ENCODE data around the gene PRKCQ. TPM values are rescaled to one million over a fixed set of nuclear protein-coding genes. Genes with fewer than 3 reads are reported as not detected.

Gene PRKCQ
- total and polyA plus RNA-seq, 4 donors = 0.13 to 3.3 (median 0.45) TPM

DNA sequence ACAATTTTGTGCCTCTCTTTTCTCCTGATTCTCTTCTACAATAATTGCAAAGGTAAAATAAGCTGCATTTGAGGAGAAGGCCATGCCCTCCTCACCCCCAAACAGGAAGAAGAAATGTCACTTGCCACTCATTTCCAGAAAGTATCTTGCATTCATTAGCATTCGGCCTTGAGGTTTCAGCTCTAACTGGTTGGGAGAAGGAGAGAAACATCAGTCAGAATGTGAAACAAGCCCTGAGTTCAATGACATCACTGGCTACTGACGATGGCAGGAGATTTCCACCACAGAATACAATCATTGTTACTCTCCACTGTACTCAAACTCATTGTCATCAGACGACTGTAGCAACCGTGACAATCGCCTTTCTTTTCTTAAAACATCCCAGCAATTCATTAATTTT is 72.8 kb downstream of the PRKCQ start:
- no peaks in the 10 kb centered on the region for H3K36me3 ChIP-seq (ENCODE audit: control insufficient read depth in 4 of 4, insufficient read depth in 3 of 4, low read depth in 1 of 4, low read length in 3 of 4)
- 83% methylated on average over 5 of the region's 5 CpGs for WGBS
- no peaks in the 10 kb centered on the region for H3K4me1 ChIP-seq (ENCODE audit: control insufficient read depth in 4 of 4, insufficient read depth in 4 of 4, low read length in 3 of 4)
- peaks cover 0 to 3% (median 0%) of the 10 kb centered on the region in 4 donors for H3K9me3 ChIP-seq (ENCODE audit: control insufficient read depth in 4 of 4, low read length in 3 of 4)
- no peak overlapping the region for H3K27ac ChIP-seq (ENCODE audit: low read depth in 1 of 2, low read length in 2 of 2)
- no peak for TF ChIP-seq FOXA2 (IDR thresholded peaks at IDR 0.05)
- TF ChIP-seq JUND (IDR thresholded peaks at IDR 0.05) = no peak
- TF ChIP-seq GABPA (IDR thresholded peaks at IDR 0.05 in 1 of 2, conservative IDR thresholded peaks at IDR 0.05 in 1 of 2) = no peak
- TF ChIP-seq, protein P1, sequence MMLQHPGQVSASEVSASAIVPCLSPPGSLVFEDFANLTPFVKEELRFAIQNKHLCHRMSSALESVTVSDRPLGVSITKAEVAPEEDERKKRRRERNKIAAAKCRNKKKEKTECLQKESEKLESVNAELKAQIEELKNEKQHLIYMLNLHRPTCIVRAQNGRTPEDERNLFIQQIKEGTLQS (IDR thresholded peaks at IDR 0.05) = no peak
- no peak for TF ChIP-seq YY1 (IDR thresholded peaks at IDR 0.05)
- TF ChIP-seq, protein P2, sequence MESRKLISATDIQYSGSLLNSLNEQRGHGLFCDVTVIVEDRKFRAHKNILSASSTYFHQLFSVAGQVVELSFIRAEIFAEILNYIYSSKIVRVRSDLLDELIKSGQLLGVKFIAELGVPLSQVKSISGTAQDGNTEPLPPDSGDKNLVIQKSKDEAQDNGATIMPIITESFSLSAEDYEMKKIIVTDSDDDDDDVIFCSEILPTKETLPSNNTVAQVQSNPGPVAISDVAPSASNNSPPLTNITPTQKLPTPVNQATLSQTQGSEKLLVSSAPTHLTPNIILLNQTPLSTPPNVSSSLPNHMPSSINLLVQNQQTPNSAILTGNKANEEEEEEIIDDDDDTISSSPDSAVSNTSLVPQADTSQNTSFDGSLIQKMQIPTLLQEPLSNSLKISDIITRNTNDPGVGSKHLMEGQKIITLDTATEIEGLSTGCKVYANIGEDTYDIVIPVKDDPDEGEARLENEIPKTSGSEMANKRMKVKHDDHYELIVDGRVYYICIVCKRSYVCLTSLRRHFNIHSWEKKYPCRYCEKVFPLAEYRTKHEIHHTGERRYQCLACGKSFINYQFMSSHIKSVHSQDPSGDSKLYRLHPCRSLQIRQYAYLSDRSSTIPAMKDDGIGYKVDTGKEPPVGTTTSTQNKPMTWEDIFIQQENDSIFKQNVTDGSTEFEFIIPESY (IDR thresholded peaks at IDR 0.05) = no peak
- no peak for TF ChIP-seq HNF4A (conservative IDR thresholded peaks at IDR 0.05)
- no peak for TF ChIP-seq TAF1 (conservative IDR thresholded peaks at IDR 0.05)
- no peak for TF ChIP-seq SP1 (IDR thresholded peaks at IDR 0.05)
- TF ChIP-seq RAD21 (IDR thresholded peaks at IDR 0.05) = no peak
- TF ChIP-seq HNF4G (IDR thresholded peaks at IDR 0.05) = no peak
- no peak for TF ChIP-seq RXRA (IDR thresholded peaks at IDR 0.05)
- no peak for TF ChIP-seq CTCF (IDR thresholded peaks at IDR 0.05; ENCODE audit: low read depth, low read length, missing input control)
- no peak for TF ChIP-seq EGR1 (IDR thresholded peaks at IDR 0.05; ENCODE audit: low read depth in 2 of 2)
- TF ChIP-seq FOXA1 (IDR thresholded peaks at IDR 0.05) = no peak
- TF ChIP-seq, protein P3, sequence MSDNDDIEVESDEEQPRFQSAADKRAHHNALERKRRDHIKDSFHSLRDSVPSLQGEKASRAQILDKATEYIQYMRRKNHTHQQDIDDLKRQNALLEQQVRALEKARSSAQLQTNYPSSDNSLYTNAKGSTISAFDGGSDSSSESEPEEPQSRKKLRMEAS (IDR thresholded peaks at IDR 0.05) = no peak
- no peak for TF ChIP-seq REST (IDR thresholded peaks at IDR 0.05)
- no peak for TF ChIP-seq NR2F2 (IDR thresholded peaks at IDR 0.05)
- no peak overlapping the region for H3K9ac ChIP-seq (ENCODE audit: low read depth in 1 of 2, low read length in 2 of 2)
- H3K4me3 ChIP-seq (ENCODE audit: low read depth in 1 of 3, low read length in 3 of 3) = no peak overlapping the region
- DNase-seq (ENCODE audit: low spot score) = no peak
- no peaks in the 10 kb centered on the region for H3K27me3 ChIP-seq (ENCODE audit: control insufficient read depth in 4 of 4, insufficient read depth in 4 of 4, low read length in 3 of 4)

Data from liver (tissue), 9 donors.